Caki2 (cell line): Measurements from ENCODE around the gene IGF2BP2. TPM values are rescaled to one million over a fixed set of nuclear protein-coding genes. Genes with fewer than 3 reads are reported as not detected.
"Not testable (repeated sequence)": the region's sequence is repeated elsewhere in the genome, so short reads cannot be mapped to it uniquely, and the experiment has no call there.

Experiments used
- DNase-seq: peaks from one replicate; pipeline ENCODE4 v3.0.0-alpha.2; 2015; ENCODE audit warnings: low read depth
- in situ Hi-C: cut with HindIII; loops from 2 replicates; pipeline ENCODE4 v1.10.0; 2016; ENCODE audit warnings: low sequenced_read_pairs, low pct_unique_long_range_greater_than_20kb, mixed read lengths
- total RNA-seq: library from RNA; depleted of rRNA; stranded (reverse); fragments of >200 nt; shearing (Covaris generic); gene quantifications from 2 replicates; pipeline ENCODE4 v1.2.3, GENCODE V29; 2014; ENCODE audit warnings: low replicate concordance

Gene IGF2BP2
- total RNA-seq, 1 experiment from 2014 or later: 23.0 TPM

DNA sequence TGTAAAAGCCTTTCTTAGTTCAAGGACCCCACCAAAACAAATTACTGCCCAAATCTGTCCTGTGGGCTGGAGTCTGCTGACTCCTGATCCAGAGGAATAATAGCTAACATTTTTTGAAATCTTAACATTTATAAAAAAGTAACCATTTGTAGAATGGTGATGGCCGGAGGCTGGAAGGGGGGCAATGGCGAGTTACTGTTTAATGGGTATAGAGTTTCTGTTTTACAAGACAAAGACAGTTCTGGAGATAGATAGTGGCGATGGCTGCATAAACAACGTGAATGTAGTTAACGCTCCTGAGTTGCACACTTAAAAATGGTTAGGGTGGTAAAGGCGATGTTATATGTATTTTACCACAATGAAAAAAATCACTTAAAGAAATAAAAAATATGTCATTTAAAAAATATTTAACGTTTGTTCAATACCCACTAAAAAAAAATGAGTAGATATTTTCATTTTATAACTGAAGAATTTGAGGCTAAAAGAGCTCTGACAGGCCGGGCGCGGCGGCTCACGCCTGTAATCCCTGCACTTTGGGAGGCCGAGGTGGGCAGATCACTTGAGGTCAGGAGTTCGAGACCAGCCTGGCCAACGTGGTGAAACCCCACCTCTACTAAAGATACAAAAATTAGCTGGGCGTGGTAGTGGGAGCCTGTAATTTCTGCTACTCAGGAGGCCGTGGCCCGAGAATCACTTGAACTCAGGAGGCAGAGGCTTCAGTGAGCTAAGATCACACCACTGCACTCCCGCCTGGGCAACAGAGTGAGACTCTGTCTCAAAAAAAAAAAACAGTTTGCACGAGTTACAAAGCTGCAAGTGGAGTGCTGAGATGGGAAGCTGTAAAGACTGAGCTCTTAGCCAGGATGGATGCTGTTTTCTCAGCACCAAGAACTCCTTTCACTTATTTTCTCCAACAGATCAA is 37.6 kb downstream of the IGF2BP2 start:
- no peak for DNase-seq
- in situ Hi-C loops: no loop called here

DNA sequence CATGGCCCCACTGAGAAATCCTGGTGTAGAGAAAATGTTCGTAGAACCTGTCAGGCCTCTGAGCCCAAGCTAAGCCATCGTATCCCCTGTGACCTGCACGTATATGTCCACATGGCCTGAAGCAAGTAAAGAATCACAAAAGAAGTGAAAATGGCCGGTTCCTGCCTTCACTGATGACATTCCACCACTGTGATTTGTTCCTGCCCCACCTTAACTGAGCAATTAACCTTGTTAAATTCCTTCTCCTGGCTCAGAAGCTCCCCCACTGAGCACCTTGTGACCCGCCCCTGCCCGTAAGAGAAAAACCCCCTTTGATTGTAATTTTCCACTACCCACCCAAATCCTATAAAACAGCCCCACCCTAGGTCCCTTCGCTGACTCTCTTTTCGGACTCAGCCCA is 38.6 kb downstream of the IGF2BP2 start:
- DNase-seq, in situ Hi-C loops: not testable (repeated sequence)

DNA sequence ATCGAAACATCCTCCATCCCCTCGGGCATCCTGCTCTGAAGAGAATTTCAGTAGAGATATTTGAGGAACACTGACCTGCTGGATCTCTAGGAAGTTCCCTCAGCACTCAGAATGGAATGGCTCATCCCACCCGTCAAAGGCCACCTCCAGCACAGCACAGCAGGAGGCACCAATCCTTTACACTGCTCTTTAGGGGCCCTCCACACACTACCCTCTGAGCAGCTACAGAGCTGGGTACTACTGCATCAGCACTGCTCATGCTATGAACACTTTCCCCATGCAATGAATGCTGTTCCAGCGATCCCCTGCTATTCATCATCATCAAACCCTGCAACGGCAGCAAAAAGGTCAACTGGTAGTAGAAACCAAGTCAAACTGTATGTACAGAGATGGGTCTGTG is 40.5 kb downstream of the IGF2BP2 start:
- DNase-seq: no peak

DNA sequence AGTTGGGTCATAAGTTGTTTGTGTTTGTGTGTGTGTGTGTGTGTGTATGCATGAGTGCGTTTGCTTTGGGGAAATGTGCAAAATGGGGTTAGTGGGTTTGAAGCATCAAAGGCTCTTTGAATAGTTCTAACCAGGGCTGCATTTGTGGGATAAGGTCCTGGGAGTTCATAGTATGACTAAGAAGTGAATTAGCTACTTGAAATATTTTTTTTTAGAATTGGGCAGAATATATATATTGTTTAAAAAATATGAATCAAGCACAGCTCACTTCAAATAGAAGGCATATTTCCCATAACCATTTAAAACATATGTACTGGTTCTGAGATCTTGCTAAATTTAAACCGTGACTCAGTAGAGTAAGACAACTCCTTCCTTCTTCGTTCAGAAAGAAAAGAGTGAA is 43.1 kb downstream of the IGF2BP2 start:
- in situ Hi-C loops: no loop called here
- DNase-seq: no peak

More for the DNA sequence above, 40.5 kb downstream of the IGF2BP2 start:
- in situ Hi-C loops: no loop called here

DNA sequence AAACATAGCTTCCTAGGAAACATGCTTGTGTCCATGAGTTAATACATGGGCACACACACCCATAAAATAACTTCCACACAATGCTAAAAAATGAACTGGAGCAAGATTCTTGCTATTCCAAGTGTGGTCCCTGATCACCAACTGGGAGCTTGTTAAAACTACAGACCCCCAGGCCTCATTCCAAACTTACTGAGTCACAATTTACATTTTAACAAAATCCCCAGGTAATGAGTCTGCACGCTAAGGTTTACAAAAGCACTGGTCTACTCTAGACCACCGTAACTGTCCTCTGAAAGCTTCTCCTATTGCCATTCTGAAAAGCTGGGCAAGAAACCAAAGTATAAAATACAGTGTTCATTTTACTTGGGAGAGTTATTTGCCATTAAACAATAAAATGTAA is 45.4 kb downstream of the IGF2BP2 start:
- no peak for DNase-seq

DNA sequence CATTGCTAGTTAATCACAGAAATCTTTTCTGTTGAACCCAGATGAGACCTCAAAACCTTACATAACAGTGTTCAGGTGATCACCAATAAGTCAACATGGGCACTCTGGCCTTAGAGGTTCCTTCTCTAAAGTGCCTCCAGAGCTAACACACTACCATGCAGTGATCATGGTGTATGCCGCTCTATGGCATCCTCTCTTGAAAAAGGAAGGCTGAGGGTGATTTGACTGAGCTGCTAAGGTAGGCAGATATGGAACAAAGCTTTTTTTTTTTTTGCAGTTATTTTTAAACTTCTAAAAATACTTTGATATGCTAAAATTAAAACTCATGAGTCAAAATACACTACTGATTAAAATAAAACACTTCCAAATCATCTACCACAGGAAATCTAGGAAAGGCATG is 46.0 kb downstream of the IGF2BP2 start:
- no peak for DNase-seq
- in situ Hi-C loops: no loop called here

More for the DNA sequence above, 45.4 kb downstream of the IGF2BP2 start:
- in situ Hi-C loops: no loop called here

DNA sequence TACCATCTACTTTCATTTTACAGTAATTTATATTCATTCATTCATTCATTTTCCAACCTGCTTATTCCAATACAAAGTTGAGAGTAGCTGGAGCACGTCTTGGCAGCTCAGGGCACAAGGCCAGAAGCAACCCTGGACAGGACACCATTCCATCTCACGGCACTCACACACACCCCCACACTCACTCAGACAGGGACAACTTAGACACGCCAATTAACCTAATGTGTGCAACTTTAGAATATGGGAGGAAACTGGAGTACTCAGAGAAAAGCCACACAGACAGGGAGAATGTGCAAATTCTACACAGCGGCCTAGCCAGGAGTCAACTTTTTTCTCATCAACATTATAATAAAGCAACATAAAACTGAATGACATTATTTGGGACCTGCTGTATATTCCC is 46.7 kb downstream of the IGF2BP2 start:
- in situ Hi-C loops: no loop called here
- no peak for DNase-seq

DNA sequence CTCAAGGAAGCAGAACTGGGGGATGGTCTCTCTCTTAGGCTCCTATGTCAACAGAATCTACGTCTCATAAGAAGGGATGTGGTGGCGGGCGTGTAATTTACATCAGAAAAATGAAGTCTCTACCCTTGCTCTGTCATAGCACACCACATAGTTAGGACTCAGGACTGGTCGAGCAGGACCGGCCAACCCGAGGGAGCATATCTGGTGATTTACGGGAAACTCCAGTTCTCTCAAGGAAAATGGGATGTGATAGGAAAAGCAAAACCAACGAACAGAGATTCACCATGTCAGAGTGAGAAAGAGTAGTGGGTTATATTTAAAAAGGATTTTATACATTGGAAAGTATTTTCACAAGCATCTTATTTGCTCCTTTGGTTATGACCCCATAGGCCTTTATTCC is 54.7 kb downstream of the IGF2BP2 start:
- in situ Hi-C loops: no loop called here
- no peak for DNase-seq

DNA sequence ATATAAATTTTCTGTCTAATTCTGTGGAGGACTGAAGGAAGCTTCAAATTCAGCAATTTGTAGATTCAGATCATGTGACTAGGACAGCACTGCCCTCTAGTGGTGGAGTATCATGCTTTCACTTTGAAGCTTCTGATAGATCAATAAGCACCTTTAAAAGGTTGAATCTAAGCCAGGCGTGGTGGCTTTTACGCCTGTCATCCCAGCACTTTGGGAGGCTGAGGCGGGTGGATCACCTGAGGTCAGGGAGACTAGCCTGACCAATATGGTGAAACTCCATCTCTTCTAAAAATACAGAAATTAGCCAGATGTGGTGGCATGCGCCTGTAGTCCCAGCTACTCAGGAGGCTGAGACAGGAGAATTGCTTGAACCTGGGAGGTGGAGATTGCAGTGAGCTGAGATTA is 56.3 kb downstream of the IGF2BP2 start:
- DNase-seq, in situ Hi-C loops: not testable (repeated sequence)

DNA sequence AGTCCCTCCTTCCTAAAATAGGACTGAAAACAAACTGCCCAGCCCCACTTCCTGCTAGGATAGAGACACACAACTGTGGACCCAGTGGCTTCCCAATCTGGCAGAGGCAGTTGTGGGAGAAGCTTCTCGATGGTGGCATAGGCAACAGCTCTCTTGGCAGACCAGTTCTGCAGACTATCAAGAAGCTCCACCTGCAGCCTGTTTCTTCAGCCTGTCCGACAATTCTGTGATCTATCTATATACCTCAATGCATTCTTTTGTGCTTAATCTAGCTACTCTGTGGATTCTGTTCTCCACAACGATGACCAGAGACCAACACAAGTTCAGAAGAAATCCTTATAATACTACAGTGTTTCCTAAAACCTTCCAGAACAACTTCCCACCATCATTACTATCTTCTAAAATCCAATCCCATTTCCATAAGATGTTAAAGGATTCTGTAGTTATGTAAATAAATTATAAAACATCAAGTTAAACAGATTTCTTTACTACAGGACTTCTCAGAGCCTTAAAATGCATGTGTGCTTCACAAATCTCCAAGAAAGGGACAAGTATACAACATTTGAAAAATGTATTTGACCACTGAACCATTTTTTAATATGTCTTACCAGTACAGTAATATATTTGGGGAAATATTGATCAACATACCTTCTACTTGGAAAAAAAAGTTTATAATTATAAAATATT is 57.7 kb downstream of the IGF2BP2 start:
- in situ Hi-C loops: no loop called here
- DNase-seq: no peak

DNA sequence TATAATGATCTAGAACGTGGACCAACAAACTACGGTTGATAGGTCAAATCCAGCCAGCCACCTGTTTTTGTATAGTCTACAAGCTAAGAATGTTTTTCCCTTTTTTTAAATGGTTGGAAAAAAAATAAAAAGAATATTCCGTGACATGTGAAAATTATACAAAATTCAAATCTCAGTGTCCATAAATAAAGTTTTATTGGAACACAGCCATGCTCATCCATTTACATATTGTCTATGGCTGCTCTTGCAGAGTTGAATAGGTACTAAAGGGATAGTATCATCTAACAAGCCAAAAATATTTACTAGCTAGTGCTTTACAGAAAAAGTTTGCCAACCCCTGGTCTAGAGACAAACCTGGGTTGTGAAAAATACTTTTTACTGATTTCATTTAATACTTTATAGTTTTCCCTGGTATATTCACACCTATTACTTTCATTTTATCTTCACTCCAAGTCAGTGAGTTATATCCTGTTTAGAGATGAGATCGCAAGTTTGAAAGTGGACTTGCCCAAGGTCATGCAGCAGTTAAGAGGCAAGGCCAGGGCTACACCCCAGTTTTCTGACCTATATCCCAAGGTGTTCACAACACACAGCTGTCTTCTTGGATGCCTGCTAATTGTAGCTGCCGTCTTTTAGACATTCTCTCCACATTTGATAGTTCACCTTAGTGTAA is 58.4 kb downstream of the IGF2BP2 start:
- in situ Hi-C loops: no loop called here

DNA sequence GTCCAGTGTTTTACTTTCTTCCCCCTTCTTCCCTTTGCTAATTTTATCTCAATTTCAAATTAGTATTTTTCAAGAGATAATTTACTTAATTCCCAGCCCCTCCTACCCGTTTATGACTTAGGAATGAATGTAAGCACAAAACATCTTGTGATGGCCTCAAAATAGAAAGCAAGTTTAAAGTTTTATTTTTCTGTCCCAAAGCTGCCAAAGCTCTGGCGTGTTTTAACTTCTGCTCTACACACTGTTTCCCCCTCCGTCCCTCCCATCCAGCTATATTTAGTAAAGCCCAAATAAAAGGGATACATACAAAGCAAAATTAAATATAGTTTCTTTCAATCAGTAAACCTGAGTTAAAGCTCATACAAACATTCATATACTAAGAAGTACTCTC is 59.9 kb downstream of the IGF2BP2 start:
- in situ Hi-C loops: no loop called here
- DNase-seq: no peak

More for the DNA sequence above, 58.4 kb downstream of the IGF2BP2 start:
- no peak for DNase-seq

DNA sequence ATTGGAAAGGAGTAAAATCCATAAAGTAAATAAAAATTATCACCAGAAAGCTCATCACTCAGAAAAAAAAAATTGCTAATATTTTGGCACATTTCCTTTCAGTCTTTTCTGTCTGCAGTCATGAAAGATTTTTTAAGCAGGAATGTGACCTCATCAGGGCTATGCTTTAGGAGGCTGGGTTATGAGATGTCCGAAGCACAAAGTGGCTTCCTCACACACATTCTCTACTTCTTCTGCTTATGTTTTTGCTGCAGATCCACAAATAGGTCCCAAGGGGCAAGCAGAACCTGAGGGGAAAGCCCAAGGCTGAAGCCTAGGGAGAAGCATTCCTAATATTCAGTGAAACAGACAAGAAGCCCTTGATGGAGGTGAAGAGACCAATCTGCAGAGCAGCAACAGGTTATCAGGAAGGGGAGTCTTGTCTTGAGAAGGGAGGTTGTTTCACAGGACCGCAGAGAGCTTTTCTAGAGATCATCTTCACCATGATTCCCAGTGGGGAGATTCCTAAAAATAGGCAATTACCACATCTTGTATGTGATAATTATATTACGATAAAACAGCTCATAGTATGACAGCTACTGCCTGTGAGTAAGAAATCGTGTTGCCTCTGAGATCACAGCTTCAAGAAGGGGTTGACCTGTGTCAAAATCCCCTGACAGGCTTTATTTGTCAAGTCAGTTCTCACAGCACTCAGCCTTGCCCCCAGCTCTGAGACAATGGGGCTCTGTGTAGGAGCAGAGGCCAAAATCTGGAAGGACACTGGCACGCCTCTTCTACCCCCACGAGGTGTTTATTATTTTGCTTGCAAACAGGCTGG is 60.5 kb downstream of the IGF2BP2 start:
- no peak for DNase-seq
- in situ Hi-C loops: no loop called here

DNA sequence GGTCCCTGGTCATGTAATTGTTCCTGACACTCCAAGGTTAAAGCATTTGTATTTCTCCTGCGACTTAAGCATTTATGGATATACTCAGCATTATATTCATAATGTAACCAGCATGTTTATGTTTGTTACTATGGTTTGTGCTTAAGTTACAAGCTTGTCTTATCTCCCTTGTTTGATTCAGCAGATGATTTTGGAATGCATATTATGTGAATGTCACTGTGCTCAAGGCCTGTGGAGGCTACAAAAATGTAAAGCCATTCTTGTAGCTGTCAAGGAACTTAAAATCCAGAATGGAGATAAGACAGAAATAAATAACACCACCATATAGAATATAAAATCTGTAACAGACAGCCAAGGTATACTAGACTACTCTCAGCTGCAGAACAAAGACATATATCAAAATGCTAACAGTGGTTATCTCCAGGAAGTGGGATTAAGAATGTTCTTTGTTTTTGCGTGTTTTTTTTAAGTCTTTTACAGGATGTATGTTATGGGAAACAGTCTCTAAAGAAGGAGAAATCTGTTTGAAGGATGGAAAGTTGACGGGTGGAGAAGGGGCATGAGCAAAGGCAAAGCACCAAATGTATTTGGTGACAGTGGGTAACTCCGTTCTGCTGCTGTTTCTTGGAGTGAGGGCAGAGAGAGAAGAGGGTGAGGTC is 61.4 kb downstream of the IGF2BP2 start:
- in situ Hi-C loops: no loop called here

DNA sequence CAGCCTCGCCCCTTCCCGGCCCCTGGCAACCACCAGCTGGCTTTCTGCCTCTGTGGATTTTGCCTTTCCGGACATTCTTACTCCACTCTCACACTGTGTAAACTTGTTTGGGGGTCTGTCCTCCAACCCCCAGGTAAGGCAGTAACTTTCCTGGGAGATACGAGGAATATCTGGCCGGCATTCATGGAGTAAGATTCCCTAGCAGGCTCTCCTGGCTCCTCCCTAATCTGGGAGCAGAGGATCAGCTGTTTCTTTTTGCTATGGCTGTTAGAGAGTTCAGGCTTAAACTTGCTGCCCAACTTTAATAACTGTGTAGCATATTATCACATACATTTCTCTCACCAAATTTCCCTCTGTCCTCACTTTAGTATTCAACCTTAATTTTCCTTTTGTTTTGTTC is 64.3 kb downstream of the IGF2BP2 start:
- DNase-seq: no peak
- in situ Hi-C loops: no loop called here

More for the DNA sequence above, 61.4 kb downstream of the IGF2BP2 start:
- no peak for DNase-seq

DNA sequence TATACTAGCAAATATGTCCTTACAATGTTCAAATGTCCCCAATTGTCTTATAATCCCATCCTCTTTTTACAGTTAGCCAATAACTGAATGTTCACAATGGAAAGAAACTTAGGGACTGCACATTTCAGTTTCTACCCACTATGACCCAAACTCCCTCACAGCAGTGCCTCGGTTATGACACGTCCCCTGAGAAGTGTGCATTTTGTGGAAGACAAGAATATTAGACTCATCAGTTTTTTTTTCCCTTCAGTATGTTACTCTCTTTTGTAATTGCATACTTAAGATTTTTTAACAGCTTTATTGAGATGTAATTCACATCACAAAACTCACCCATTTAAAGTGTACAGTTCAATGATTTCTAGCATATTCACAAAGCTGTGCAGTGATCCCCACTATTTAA is 64.8 kb downstream of the IGF2BP2 start:
- DNase-seq: no peak
- in situ Hi-C loops: no loop called here

DNA sequence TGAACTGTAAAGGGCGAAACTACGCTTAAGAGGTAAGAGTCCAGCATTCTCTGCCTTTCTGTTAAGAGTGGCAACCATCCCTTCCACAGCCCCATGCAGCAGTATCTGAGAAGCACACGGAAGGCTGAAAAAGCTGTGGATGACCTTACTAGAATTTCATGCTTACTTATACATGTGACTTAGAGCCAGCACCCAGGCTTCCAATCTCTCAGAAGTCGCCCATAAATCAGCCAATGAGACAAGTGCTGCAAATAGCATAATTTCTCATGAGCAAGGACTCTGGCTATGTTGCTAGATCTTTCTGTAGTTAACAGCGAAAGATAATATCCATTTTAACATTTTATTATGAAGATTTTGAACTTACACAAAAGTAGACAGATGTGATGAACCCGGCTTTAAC is 65.3 kb downstream of the IGF2BP2 start:
- in situ Hi-C loops: no loop called here
- DNase-seq: no peak

DNA sequence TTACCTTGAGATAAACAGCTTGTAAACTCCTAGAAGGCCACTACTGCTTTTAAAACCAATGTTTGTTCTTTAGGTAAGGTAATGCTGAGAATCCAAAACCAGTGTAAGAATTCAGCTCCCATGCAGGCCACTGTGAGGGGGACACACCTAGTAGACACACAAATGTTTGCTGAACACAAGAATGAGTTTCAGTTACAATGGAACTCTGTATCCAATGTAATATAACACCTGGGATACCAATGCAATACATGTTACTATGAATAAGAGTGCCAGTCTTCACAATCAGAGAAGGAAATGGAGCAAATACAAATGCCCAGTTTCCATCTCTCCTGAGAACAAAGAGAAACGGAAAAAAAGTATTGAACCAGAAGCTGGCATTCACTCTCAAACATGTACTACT is 65.9 kb downstream of the IGF2BP2 start:
- in situ Hi-C loops: no loop called here
- no peak for DNase-seq
